ENCODE results near the gene DUS1L. TPM values are rescaled to one million over a fixed set of nuclear protein-coding genes. Genes with fewer than 3 reads are reported as not detected.

DUS1L gene
- total and polyA plus RNA-seq, 2 experiments from 2014 or later = 71.9 to 160 TPM

DNA sequence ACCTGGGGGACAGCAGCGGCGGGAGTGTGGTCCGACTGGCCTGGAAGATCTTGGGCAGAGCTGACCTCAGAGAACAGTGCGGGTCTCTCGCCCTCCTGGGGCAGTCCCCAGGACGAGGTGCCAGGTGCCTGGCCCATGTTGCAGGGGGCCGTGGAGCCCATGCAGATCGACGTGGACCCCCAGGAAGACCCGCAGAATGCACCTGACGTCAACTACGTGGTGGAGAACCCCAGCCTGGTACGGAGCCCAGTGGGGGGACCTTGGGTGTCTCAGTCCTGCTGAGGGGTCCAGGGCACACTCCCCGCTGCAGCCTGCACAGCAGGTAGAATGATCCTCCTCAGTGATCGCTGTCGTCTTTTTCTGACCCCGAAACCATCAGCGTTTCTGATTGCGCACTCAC, 12.5 kb downstream of the DUS1L start:
- WGBS (ENCODE audit: low lambda C conversion rate, missing lambda C conversion rate) = 97% methylated on average over 14 of the region's 19 CpGs
- Histone ChIP-seq H3K4me2 (peak overlapping the region; percentile 99), H2AFZ (no peak overlapping the region), H3K9me2 (replicated peaks; ENCODE audit: insufficient read depth) (no peaks in the 10 kb centered on the region), H4K20me1 (ENCODE audit: insufficient read depth, poor library complexity, severe bottlenecking) (peaks cover 3% of the 10 kb centered on the region), H3K4me3 (no peak overlapping the region), H3K4me1 (ENCODE audit: insufficient read depth) (peaks cover 17% of the 10 kb centered on the region), H3K27ac (no peak overlapping the region), H3K27me3 (no peaks in the 10 kb centered on the region), H3K36me3 (replicated peaks; ENCODE audit: insufficient read depth, low read depth) (no peaks in the 10 kb centered on the region), H3K9me3 (ENCODE audit: low read depth) (no peaks in the 10 kb centered on the region), H3K79me2 (peaks cover 28% of the 10 kb centered on the region)
- no peak for DNase-seq (ENCODE audit: low spot score)
- TF ChIP-seq, protein P1, sequence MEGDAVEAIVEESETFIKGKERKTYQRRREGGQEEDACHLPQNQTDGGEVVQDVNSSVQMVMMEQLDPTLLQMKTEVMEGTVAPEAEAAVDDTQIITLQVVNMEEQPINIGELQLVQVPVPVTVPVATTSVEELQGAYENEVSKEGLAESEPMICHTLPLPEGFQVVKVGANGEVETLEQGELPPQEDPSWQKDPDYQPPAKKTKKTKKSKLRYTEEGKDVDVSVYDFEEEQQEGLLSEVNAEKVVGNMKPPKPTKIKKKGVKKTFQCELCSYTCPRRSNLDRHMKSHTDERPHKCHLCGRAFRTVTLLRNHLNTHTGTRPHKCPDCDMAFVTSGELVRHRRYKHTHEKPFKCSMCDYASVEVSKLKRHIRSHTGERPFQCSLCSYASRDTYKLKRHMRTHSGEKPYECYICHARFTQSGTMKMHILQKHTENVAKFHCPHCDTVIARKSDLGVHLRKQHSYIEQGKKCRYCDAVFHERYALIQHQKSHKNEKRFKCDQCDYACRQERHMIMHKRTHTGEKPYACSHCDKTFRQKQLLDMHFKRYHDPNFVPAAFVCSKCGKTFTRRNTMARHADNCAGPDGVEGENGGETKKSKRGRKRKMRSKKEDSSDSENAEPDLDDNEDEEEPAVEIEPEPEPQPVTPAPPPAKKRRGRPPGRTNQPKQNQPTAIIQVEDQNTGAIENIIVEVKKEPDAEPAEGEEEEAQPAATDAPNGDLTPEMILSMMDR (IDR thresholded peaks at IDR 0.05; ENCODE audit: poor library complexity) = no peak
- no peak for TF ChIP-seq EZH2 (IDR thresholded peaks at IDR 0.05; ENCODE audit: borderline replicate concordance)
- TF ChIP-seq EZH2phosphoT487 (IDR thresholded peaks at IDR 0.05; ENCODE audit: low read depth, severe bottlenecking, unreplicated experiment) = no peak

DNA sequence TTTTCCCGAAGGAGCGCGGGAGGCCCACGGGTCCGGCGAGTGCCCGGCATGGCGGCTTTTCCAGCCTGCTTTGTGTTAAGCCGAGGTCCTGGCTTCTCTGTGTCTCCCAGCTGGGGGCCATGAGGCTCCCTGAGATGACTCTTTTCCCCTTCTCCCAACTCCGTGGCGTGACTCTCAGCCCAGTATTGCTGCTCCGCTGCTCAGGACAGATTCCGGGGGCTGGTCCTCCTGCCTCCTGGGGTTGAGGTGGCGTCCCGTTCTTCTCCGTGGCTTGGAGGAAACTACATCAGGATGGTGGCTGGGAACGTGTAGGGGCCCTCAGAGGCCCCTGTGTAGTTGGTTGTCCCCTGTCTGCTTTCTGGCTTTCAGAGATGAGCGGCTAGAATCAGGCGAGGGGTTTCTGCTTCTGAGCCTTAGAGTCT, 13.0 kb downstream of the DUS1L start:
- no peak overlapping the region for H3K27ac ChIP-seq
- peaks cover 17% of the 10 kb centered on the region for H3K4me1 ChIP-seq (ENCODE audit: insufficient read depth)

GRCh38 chr17:82051776-82052637, 13.6 kb downstream of the DUS1L start, which contains the start of the genes GPS1 and RFNG:
Gene GPS1 (plus strand): TSS chr17:82051898. CDS start chr17:82051932, 34 bp downstream.
Gene RFNG (minus strand): TSS chr17:82051811. CDS start chr17:82051766, 45 bp downstream.
- Histone ChIP-seq H3K9me3 (ENCODE audit: low read depth) (no peaks in the 10 kb centered on the region), H3K9me2 (replicated peaks; ENCODE audit: insufficient read depth) (no peaks in the 10 kb centered on the region), H2AFZ (peak within 1 kb of the TSS; percentile 45), H3K27ac (peak within 1 kb of the TSS; percentile 67), H3K36me3 (replicated peaks; ENCODE audit: insufficient read depth, low read depth) (no peaks in the 10 kb centered on the region), H3K4me1 (ENCODE audit: insufficient read depth) (peaks cover 17% of the 10 kb centered on the region), H3K79me2 (peaks cover 28% of the 10 kb centered on the region), H4K20me1 (ENCODE audit: insufficient read depth, poor library complexity, severe bottlenecking) (peaks cover 3% of the 10 kb centered on the region), H3K27me3 (no peaks in the 10 kb centered on the region), H3K4me2 (peak within 1 kb of the TSS; percentile 99), H3K4me3 (peak within 1 kb of the TSS; percentile 90)
- WGBS (ENCODE audit: low lambda C conversion rate, missing lambda C conversion rate) = 3% methylated on average over 34 of the region's 94 CpGs
- DNase-seq (ENCODE audit: low spot score) = peak; percentile 90
- TF ChIP-seq EZH2 (IDR thresholded peaks at IDR 0.05; ENCODE audit: borderline replicate concordance) = no peak
- no peak for TF ChIP-seq EZH2phosphoT487 (IDR thresholded peaks at IDR 0.05; ENCODE audit: low read depth, severe bottlenecking, unreplicated experiment)
- TF ChIP-seq, protein P1 (IDR thresholded peaks at IDR 0.05; ENCODE audit: poor library complexity) = no peak

More for the DNA sequence above, 13.0 kb downstream of the DUS1L start:
- Histone ChIP-seq H4K20me1 (ENCODE audit: insufficient read depth, poor library complexity, severe bottlenecking) (peaks cover 3% of the 10 kb centered on the region), H3K9me2 (replicated peaks; ENCODE audit: insufficient read depth) (no peaks in the 10 kb centered on the region), H3K79me2 (peaks cover 28% of the 10 kb centered on the region), H3K4me3 (peak overlapping the region; percentile 90), H3K9me3 (ENCODE audit: low read depth) (no peaks in the 10 kb centered on the region), H3K27me3 (no peaks in the 10 kb centered on the region), H2AFZ (no peak overlapping the region), H3K36me3 (replicated peaks; ENCODE audit: insufficient read depth, low read depth) (no peaks in the 10 kb centered on the region), H3K4me2 (peak overlapping the region; percentile 99)
- DNase-seq (ENCODE audit: low spot score) = no peak
- TF ChIP-seq EZH2 (IDR thresholded peaks at IDR 0.05; ENCODE audit: borderline replicate concordance) = no peak
- no peak for TF ChIP-seq EZH2phosphoT487 (IDR thresholded peaks at IDR 0.05; ENCODE audit: low read depth, severe bottlenecking, unreplicated experiment)
- TF ChIP-seq, protein P1 (IDR thresholded peaks at IDR 0.05; ENCODE audit: poor library complexity) = no peak
- WGBS (ENCODE audit: low lambda C conversion rate, missing lambda C conversion rate) = 38% methylated on average over 18 of the region's 19 CpGs
